HepG2 (cell line): ENCODE data around the gene ST14. TPM values are rescaled to one million over a fixed set of nuclear protein-coding genes. Genes with fewer than 3 reads are reported as not detected.

Source experiments
- ATAC-seq: fragments of 200-7000 bp; cut with Tn5 transposase; 3 replicates; pipeline ENCODE4 v1.9.1; 2020; ENCODE audit warnings: mild to moderate bottlenecking, moderate library complexity
- BruUV-seq: library from RNA; stranded (reverse); fragments of 400-500 nt; replicated peaks from 2 replicates; lab custom pipeline; 2021; lab: Mats Ljungman, UMichigan
- CTCF ChIA-PET: fragments of 300-600 bp; formaldehyde crosslinking; extraction: SDS; loops from one replicate; lab custom pipeline; 2021; ENCODE audit warnings: low total read pairs, inconsistent platforms, low intra/inter-chr PET ratio; lab: Yijun Ruan, JAX
- POLR2A ChIA-PET: fragments of 350-600 bp; sonication (Branson Sonifier 250); formaldehyde crosslinking; loops from one replicate; lab custom pipeline; 2020; ENCODE audit warnings: antibody characterized with exemption, inconsistent platforms; lab: Yijun Ruan, JAX
- DNase-seq: peaks from one replicate; pipeline ENCODE4 v3.0.0-alpha.2; 2015; ENCODE audit warnings: low spot score
- FAIRE-seq: peaks from 3 replicates; lab custom pipeline; 2011; peaks lifted over from hg19 to GRCh38; lab: Jason Lieb, UNC
- H2AFZ ChIP-seq: one replicate; pipeline ENCODE4 v1.6.1; 2011; ENCODE audit warnings: low read length, inconsistent platforms
- H3K27ac ChIP-seq: fragments of 300-600 bp; 3 replicates; pipeline ENCODE4 v1.8.0; 2011; ENCODE audit warnings: mixed run types, mild to moderate bottlenecking, mixed read lengths, low read length, inconsistent platforms; ENCODE audit not compliant: insufficient read depth; ENCODE audit errors: extremely low read length
- H3K27me3 ChIP-seq, 2 experiments: fragments of 200-600 bp in 1 of 2; 2 replicates in 1 of 2; 3 replicates in 1 of 2; pipeline versions ENCODE4 v1.6.0 to v1.8.0; 2011; ENCODE audit warnings: low read length in 2 of 2, mild to moderate bottlenecking in 2 of 2, moderate library complexity in 2 of 2, inconsistent platforms in 1 of 2; ENCODE audit not compliant: insufficient read depth in 2 of 2, control insufficient read depth in 1 of 2
- H3K36me3 ChIP-seq, 2 experiments: fragments of 200-600 bp in 1 of 2; replicated peaks in 1 of 2; 2 replicates in 1 of 2; 3 replicates in 1 of 2; pipeline versions ENCODE4 v1.5.1 to v1.8.0; 2011; ENCODE audit warnings: low read length in 2 of 2, inconsistent platforms in 1 of 2; ENCODE audit not compliant: insufficient read depth in 2 of 2, control insufficient read depth in 1 of 2
- H3K4me1 ChIP-seq: 2 replicates; pipeline ENCODE4 v1.5.1; 2012; ENCODE audit warnings: low read length, inconsistent platforms; ENCODE audit not compliant: insufficient read depth
- H3K4me2 ChIP-seq: 2 replicates; pipeline ENCODE4 v1.6.0; 2011; ENCODE audit warnings: low read depth, low read length, inconsistent platforms
- H3K4me3 ChIP-seq, 3 experiments: fragments of 200-600 bp in 1 of 3; sonication (generic), shearing (Covaris generic) in 1 of 3; replicated peaks in 1 of 3; 2 replicates each; pipeline ENCODE4 v1.5.1; 2011 to 2016; ENCODE audit warnings: low read length in 3 of 3, inconsistent platforms in 2 of 3, low read depth in 2 of 3, mild to moderate bottlenecking in 2 of 3, control low read depth in 1 of 3, mixed read lengths in 1 of 3; ENCODE audit not compliant: insufficient read depth in 1 of 3
- H3K79me2 ChIP-seq: one replicate; pipeline ENCODE4 v1.6.1; 2011; ENCODE audit warnings: low read length, inconsistent platforms; ENCODE audit not compliant: insufficient read depth
- H3K9ac ChIP-seq: 2 replicates; pipeline ENCODE4 v1.6.0; 2011; ENCODE audit warnings: mild to moderate bottlenecking, low read depth, low read length, inconsistent platforms; ENCODE audit not compliant: insufficient read depth
- H3K9me3 ChIP-seq: 2 replicates; pipeline ENCODE4 v1.5.1; 2012; ENCODE audit warnings: mild to moderate bottlenecking, low read length
- H4K20me1 ChIP-seq: 2 replicates; pipeline ENCODE4 v1.6.0; 2011; ENCODE audit warnings: inconsistent platforms, mild to moderate bottlenecking, low read length, moderate library complexity; ENCODE audit not compliant: insufficient read depth
- ETV5 ChIP-seq: IDR thresholded peaks from 2 replicates; pipeline ENCODE4 v1.6.1; 2018; ENCODE audit warnings: missing biosample characterization, missing genetic modification reagents, inconsistent platforms, borderline replicate concordance
- MIXL1 ChIP-seq: IDR thresholded peaks from 2 replicates; pipeline ENCODE4 v1.6.1; 2016
- ZEB1 ChIP-seq: IDR thresholded peaks from 2 replicates; pipeline ENCODE4 v1.6.1; 2012; ENCODE audit warnings: mild to moderate bottlenecking, low read depth, inconsistent platforms; ENCODE audit not compliant: insufficient replicate concordance
- ZNF180 ChIP-seq: sonication (generic); formaldehyde crosslinking; IDR thresholded peaks from 2 replicates; pipeline ENCODE4 v1.4.0; 2020; ENCODE audit warnings: low read depth, missing genetic modification reagents, borderline replicate concordance
- ZNF546 ChIP-seq: sonication (generic); formaldehyde crosslinking; conservative IDR thresholded peaks from 2 replicates; pipeline ENCODE4 v1.8.1; 2023; ENCODE audit warnings: mild to moderate bottlenecking, missing genetic modification reagents
- ZSCAN30 ChIP-seq: sonication (generic); formaldehyde crosslinking; IDR thresholded peaks from 2 replicates; pipeline ENCODE4 v1.5.0; 2020; ENCODE audit warnings: mild to moderate bottlenecking, missing genetic modification reagents
- WGBS: methylation state at CpG from one replicate; pipeline ENCODE4 v1.1.6; 2017; ENCODE audit warnings: low lambda C conversion rate; 5-methylcytosine and 5-hydroxymethylcytosine counted together
- in situ Hi-C: cut with HindIII; loops from 2 replicates; pipeline ENCODE4 v1.10.0; 2017; ENCODE audit warnings: low pct_unique_long_range_greater_than_20kb; ENCODE audit not compliant: extremely low pct_ligation_motif_present
- intact Hi-C: fragments of 100-400 bp; cut with micrococcal nuclease; formaldehyde crosslinking; loops from one replicate; pipeline ENCODE4 v1.10.0; 2022; ENCODE audit not compliant: unreplicated experiment
- polyA plus RNA-seq, 8 experiments: library from polyadenylated mRNA; depleted of rRNA in 3 of 8; stranded (reverse) in 7 of 8; unstranded in 1 of 8; fragments of >200 nt; fragmentation: Illumina TruSeq in 4 of 8; extraction: Trizol in 4 of 8; gene quantifications; 2 replicates each; pipeline versions ENCODE4 v1.2.1 to v1.2.3, GENCODE V29; 2011 to 2016; ENCODE audit warnings: low read depth in 4 of 8, missing spikeins in 1 of 8, mixed read lengths in 1 of 8; ENCODE audit not compliant: insufficient read depth in 1 of 8
- total RNA-seq, 5 experiments: library from RNA; depleted of rRNA; stranded (reverse); fragments of >200 nt; fragmentation: Illumina TruSeq; extraction: Trizol; gene quantifications; 2 replicates each; pipeline ENCODE4 v1.2.3, GENCODE V29; 2016; ENCODE audit warnings: low read depth in 1 of 5
- TF ChIP-seq, protein P1 (sequence below): sonication (generic); formaldehyde crosslinking; IDR thresholded peaks from 2 replicates; pipeline ENCODE4 v1.5.0; 2020; ENCODE audit warnings: mild to moderate bottlenecking, missing genetic modification reagents, borderline replicate concordance

Gene ST14
- total and polyA plus RNA-seq, 2 of the 13 experiments (the other 11 are each of a cell fraction or from before 2014, with no cell fraction given) = 0.88 to 1.4 TPM

- in situ Hi-C loops (no loop called here), intact Hi-C loops (no loop called here)
- no TSS peak for BruUV-seq
- no peak overlapping the region for H3K9ac ChIP-seq
- ATAC-seq (no peak), FAIRE-seq (no peak), DNase-seq (no peak)
- H3K4me1 ChIP-seq = peaks cover 59% of the 10 kb centered on the region
- H3K27ac ChIP-seq = no peak overlapping the region
- H3K4me3 ChIP-seq = no peak overlapping the region
- H3K79me2 ChIP-seq = peaks cover 46% of the 10 kb centered on the region
- WGBS = 93% methylated on average over 7 of the region's 7 CpGs
- peaks cover 13% of the 10 kb centered on the region; the same call in 1 of the 2 replicates for H4K20me1 ChIP-seq
- H3K4me2 ChIP-seq = no peak overlapping the region
- H3K36me3 ChIP-seq = peaks cover 25 to 88% of the 10 kb centered on the region in 2 experiments
- H3K9me3 ChIP-seq = no peaks in the 10 kb centered on the region
- ChIA-PET POLR2A (interaction anchor here (3.7 kb wide), 1 partner anchor 121 kb away, joined by 61 read pairs; the partner anchor contains the start of gene PRDM10), CTCF (no interaction called here)
- H3K27me3 ChIP-seq = no peaks in the 10 kb centered on the region
- H2AFZ ChIP-seq = no peak overlapping the region
- TF ChIP-seq ETV5 (CRISPR knock-in tag) (no peak), ZEB1 (no peak), ZNF180 (CRISPR knock-in tag) (no peak), ZSCAN30 (CRISPR knock-in tag) (no peak), ZNF546 (no peak), MIXL1 (CRISPR knock-in tag) (no peak)
- TF ChIP-seq, protein P1, sequence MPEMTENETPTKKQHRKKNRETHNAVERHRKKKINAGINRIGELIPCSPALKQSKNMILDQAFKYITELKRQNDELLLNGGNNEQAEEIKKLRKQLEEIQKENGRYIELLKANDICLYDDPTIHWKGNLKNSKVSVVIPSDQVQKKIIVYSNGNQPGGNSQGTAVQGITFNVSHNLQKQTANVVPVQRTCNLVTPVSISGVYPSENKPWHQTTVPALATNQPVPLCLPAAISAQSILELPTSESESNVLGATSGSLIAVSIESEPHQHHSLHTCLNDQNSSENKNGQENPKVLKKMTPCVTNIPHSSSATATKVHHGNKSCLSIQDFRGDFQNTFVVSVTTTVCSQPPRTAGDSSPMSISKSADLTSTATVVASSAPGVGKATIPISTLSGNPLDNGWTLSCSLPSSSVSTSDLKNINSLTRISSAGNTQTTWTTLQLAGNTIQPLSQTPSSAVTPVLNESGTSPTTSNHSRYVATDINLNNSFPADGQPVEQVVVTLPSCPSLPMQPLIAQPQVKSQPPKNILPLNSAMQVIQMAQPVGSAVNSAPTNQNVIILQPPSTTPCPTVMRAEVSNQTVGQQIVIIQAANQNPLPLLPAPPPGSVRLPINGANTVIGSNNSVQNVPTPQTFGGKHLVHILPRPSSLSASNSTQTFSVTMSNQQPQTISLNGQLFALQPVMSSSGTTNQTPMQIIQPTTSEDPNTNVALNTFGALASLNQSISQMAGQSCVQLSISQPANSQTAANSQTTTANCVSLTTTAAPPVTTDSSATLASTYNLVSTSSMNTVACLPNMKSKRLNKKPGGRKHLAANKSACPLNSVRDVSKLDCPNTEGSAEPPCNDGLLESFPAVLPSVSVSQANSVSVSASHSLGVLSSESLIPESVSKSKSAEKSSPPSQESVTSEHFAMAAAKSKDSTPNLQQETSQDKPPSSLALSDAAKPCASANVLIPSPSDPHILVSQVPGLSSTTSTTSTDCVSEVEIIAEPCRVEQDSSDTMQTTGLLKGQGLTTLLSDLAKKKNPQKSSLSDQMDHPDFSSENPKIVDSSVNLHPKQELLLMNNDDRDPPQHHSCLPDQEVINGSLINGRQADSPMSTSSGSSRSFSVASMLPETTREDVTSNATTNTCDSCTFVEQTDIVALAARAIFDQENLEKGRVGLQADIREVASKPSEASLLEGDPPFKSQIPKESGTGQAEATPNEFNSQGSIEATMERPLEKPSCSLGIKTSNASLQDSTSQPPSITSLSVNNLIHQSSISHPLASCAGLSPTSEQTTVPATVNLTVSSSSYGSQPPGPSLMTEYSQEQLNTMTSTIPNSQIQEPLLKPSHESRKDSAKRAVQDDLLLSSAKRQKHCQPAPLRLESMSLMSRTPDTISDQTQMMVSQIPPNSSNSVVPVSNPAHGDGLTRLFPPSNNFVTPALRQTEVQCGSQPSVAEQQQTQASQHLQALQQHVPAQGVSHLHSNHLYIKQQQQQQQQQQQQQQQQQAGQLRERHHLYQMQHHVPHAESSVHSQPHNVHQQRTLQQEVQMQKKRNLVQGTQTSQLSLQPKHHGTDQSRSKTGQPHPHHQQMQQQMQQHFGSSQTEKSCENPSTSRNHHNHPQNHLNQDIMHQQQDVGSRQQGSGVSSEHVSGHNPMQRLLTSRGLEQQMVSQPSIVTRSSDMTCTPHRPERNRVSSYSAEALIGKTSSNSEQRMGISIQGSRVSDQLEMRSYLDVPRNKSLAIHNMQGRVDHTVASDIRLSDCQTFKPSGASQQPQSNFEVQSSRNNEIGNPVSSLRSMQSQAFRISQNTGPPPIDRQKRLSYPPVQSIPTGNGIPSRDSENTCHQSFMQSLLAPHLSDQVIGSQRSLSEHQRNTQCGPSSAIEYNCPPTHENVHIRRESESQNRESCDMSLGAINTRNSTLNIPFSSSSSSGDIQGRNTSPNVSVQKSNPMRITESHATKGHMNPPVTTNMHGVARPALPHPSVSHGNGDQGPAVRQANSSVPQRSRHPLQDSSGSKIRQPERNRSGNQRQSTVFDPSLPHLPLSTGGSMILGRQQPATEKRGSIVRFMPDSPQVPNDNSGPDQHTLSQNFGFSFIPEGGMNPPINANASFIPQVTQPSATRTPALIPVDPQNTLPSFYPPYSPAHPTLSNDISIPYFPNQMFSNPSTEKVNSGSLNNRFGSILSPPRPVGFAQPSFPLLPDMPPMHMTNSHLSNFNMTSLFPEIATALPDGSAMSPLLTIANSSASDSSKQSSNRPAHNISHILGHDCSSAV = no peak
Observed at GRCh38 chr11:130122141-130122575, 37.4 kb upstream of the ST14 start.
